Measurements from ENCODE around the gene SEMA3E. TPM values are rescaled to one million over a fixed set of nuclear protein-coding genes. Genes with fewer than 3 reads are reported as not detected.
"Not testable (repeated sequence)": the region's sequence is repeated elsewhere in the genome, so short reads cannot be mapped to it uniquely, and the experiment has no call there.

The SEMA3E gene
- polyA plus RNA-seq, 1 experiment, result not detected

GRCh38 chr7:83562960-83563359 lies 86.0 kb downstream of the SEMA3E start:
- CTCF ChIA-PET, result interaction anchor here (0.8 kb wide), 1 partner anchor 13 kb away, joined by 3 read pairs; no protein-coding TSS in a partner anchor
- H3K27me3 ChIP-seq (ENCODE audit: control insufficient read depth, insufficient read depth, low read length), result no peaks in the 10 kb centered on the region
- POLR2A ChIA-PET, result no interaction called here
- TF ChIP-seq, protein P1, sequence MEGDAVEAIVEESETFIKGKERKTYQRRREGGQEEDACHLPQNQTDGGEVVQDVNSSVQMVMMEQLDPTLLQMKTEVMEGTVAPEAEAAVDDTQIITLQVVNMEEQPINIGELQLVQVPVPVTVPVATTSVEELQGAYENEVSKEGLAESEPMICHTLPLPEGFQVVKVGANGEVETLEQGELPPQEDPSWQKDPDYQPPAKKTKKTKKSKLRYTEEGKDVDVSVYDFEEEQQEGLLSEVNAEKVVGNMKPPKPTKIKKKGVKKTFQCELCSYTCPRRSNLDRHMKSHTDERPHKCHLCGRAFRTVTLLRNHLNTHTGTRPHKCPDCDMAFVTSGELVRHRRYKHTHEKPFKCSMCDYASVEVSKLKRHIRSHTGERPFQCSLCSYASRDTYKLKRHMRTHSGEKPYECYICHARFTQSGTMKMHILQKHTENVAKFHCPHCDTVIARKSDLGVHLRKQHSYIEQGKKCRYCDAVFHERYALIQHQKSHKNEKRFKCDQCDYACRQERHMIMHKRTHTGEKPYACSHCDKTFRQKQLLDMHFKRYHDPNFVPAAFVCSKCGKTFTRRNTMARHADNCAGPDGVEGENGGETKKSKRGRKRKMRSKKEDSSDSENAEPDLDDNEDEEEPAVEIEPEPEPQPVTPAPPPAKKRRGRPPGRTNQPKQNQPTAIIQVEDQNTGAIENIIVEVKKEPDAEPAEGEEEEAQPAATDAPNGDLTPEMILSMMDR (IDR thresholded peaks at IDR 0.05; ENCODE audit: insufficient read depth, low read depth, low read length), result no peak
- DNase-seq (ENCODE audit: low read depth), result no peak
- H3K36me3 ChIP-seq (ENCODE audit: control insufficient read depth, insufficient read depth, low read length), result no peaks in the 10 kb centered on the region
- no peak overlapping the region for H3K4me3 ChIP-seq (ENCODE audit: low read depth, low read length)

DNA sequence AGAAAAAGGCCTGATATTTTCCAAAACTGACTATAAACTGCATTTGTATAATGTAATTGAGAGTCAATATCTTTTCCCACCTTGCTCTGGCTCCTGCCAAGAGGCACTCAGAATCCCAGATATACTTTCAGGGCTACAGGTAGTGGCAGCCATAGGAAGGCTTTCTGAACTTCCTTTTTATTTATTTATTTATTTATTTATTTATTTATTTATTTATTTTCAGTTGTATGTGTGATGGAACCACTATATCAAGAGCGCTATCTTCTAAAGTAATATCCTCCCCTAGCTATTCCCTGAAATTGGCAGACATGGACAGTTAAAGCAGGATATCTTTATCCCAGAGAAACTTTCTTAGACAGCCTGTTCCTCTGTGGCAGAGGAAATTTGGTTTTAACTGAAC lies 86.7 kb downstream of the SEMA3E start:
- ChIA-PET POLR2A (no interaction called here), CTCF (no interaction called here)
- Histone ChIP-seq H3K36me3 (ENCODE audit: control insufficient read depth, insufficient read depth, low read length) (no peaks in the 10 kb centered on the region), H3K4me3 (ENCODE audit: low read depth, low read length) (no peak overlapping the region), H3K27me3 (ENCODE audit: control insufficient read depth, insufficient read depth, low read length) (no peaks in the 10 kb centered on the region)
- DNase-seq (ENCODE audit: low read depth), result no peak
- TF ChIP-seq, protein P1 (IDR thresholded peaks at IDR 0.05; ENCODE audit: insufficient read depth, low read depth, low read length), result no peak

- TF ChIP-seq, protein P1 (IDR thresholded peaks at IDR 0.05; ENCODE audit: insufficient read depth, low read depth, low read length), result no peak
- POLR2A ChIA-PET, result no interaction called here
- DNase-seq (ENCODE audit: low read depth), result no peak
- no peaks in the 10 kb centered on the region for H3K36me3 ChIP-seq (ENCODE audit: control insufficient read depth, insufficient read depth, low read length)
- H3K27me3 ChIP-seq (ENCODE audit: control insufficient read depth, insufficient read depth, low read length), result no peaks in the 10 kb centered on the region
- H3K4me3 ChIP-seq (ENCODE audit: low read depth, low read length), result no peak overlapping the region
- CTCF ChIA-PET, result no interaction called here
Measured at GRCh38 chr7:83559887-83560286, 89.1 kb downstream of the SEMA3E start.

DNA sequence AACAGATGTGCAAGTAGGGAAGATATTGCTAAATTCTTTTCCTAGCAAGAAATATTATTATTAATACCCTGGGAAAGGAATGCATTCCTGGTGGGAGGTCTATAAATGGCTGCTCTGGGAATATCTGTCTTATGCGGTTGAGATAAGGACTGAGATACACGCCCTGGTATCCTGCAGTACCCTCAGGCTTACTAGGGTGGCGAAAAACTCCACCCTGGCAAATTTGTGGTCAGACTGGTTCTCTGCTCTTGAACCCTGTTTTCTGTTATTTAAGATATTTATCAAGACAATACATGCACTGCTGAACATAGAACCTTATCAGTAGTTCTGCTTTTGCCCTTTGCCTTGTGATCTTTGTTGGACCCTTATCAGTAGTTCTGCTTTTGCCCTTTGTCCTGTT lies 96.4 kb downstream of the SEMA3E start:
- CTCF ChIA-PET; DNase-seq (ENCODE audit: low read depth); H3K36me3 ChIP-seq (ENCODE audit: control insufficient read depth, insufficient read depth, low read length); H3K4me3 ChIP-seq (ENCODE audit: low read depth, low read length); POLR2A ChIA-PET; H3K27me3 ChIP-seq (ENCODE audit: control insufficient read depth, insufficient read depth, low read length): not testable (repeated sequence)

- H3K4me3 ChIP-seq (ENCODE audit: low read depth, low read length), result no peak overlapping the region
- no peaks in the 10 kb centered on the region for H3K36me3 ChIP-seq (ENCODE audit: control insufficient read depth, insufficient read depth, low read length)
- TF ChIP-seq, protein P1 (IDR thresholded peaks at IDR 0.05; ENCODE audit: insufficient read depth, low read depth, low read length), result no peak
- DNase-seq (ENCODE audit: low read depth), result no peak
- CTCF ChIA-PET, result no interaction called here
- no peaks in the 10 kb centered on the region for H3K27me3 ChIP-seq (ENCODE audit: control insufficient read depth, insufficient read depth, low read length)
- POLR2A ChIA-PET, result interaction anchor here (0.6 kb wide), 1 partner anchor 82 kb away, joined by 5 read pairs; no protein-coding TSS in a partner anchor
Measured at GRCh38 chr7:83550100-83550499, 98.8 kb downstream of the SEMA3E start.

- no peak for DNase-seq (ENCODE audit: low read depth)
- CTCF ChIA-PET, result no interaction called here
- POLR2A ChIA-PET, result no interaction called here
- TF ChIP-seq, protein P1 (IDR thresholded peaks at IDR 0.05; ENCODE audit: insufficient read depth, low read depth, low read length), result no peak
- no peaks in the 10 kb centered on the region for H3K36me3 ChIP-seq (ENCODE audit: control insufficient read depth, insufficient read depth, low read length)
- no peak overlapping the region for H3K4me3 ChIP-seq (ENCODE audit: low read depth, low read length)
- no peaks in the 10 kb centered on the region for H3K27me3 ChIP-seq (ENCODE audit: control insufficient read depth, insufficient read depth, low read length)
Measured at GRCh38 chr7:83548250-83548649, 100.7 kb downstream of the SEMA3E start.
